ENCODE measurements around the gene ENDOD1.

The ENDOD1 gene

DNA sequence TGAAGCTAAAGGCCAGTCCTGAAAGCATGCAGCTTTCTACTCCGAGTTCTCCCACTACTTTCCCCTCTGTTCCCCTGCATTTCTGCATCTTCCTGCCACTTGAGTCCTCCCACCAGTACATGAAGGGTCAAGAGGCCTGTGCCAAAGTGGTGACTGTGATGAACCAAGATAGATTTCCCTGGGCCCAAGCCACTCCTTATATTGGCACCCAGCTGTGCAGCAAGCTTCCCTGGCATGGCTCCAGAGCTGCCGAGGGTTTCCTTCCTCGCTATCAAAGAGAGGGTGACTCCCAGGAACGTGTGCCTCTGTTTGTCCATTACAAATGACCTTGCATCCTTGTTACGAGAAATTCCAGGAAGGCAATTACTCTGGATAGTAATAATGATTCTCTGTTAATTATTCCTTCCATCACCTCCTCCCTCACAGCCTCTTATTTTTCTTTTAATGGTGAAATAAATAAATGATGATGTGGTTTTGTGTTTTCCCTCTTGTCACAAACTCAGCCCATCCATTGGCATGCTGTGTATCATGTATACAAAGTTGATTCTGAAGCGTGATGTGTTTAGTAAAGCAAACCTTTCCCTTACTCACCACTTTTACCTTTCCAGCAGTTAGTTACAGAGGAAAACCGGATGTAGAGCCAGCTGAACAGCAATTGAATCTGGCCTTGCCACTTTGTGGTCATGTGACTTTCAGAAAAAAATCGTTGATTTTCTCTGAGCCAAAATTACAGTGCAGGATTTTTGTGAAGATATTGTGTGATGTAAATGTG lies 14.7 kb upstream of the ENDOD1 start:
- FAIRE-seq (no peak), DNase-seq (ENCODE audit: insufficient read length, low spot score) (no peak)
- TF ChIP-seq PAX5 (IDR thresholded peaks at IDR 0.05; ENCODE audit: insufficient read depth, low read length, severe bottlenecking), result no peak
- TF ChIP-seq POU2F2 (IDR thresholded peaks at IDR 0.05; ENCODE audit: low read depth, low read length), result no peak
- TF ChIP-seq POLR2AphosphoS5 (IDR thresholded peaks at IDR 0.05; ENCODE audit: low read depth, low read length), result no peak
- no peak for TF ChIP-seq POLR2A (IDR thresholded peaks at IDR 0.05; ENCODE audit: low read depth, low read length)
- TF ChIP-seq TAF1 (IDR thresholded peaks at IDR 0.05; ENCODE audit: low read depth, low read length), result no peak
- no peak for TF ChIP-seq SPI1 (IDR thresholded peaks at IDR 0.05; ENCODE audit: low read depth, low read length)

DNA sequence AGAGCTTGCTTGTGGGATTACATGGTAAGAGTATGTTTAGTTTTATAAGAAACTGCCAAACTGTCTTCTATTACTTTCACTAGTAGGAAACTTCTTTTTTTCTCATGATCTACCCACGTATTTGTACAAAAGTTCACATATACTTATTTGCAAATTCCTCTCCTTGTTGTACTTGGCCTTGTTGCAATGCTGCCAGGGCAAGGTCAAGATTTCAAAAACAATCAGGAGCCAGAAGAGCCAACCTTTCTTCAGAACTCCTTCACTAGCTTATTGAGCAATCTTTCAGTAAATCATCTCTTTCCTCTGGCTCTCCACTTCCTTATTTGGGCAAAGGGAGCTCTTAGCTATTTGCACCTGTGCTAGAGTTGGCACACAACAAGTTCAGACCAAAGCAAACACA lies 13.2 kb upstream of the ENDOD1 start:
- FAIRE-seq (no peak), DNase-seq (ENCODE audit: insufficient read length, low spot score) (no peak)
- TF ChIP-seq SPI1 (IDR thresholded peaks at IDR 0.05; ENCODE audit: low read depth, low read length), result peak; percentile 74
- TF ChIP-seq PAX5 (IDR thresholded peaks at IDR 0.05; ENCODE audit: insufficient read depth, low read length, severe bottlenecking), result no peak

DNA sequence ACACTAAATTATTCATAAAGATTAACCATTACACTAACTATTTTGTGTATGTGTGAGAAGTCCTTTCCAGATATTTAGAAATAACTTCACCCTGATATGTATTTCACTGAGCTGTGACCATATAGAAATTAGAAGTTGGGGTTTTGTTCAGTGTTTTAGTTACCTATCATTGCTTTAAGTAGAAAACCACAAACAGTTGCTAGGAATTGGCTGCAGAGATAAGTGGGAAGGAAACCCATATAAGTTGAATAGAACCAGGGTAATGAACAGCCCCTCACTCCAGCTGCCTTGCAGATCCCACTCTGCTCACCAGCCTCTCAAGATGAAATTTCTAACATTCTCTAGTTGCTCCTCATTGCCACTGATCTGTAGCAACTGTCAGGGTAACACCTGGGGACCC lies 12.7 kb upstream of the ENDOD1 start:
- TF ChIP-seq POLR2A (IDR thresholded peaks at IDR 0.05; ENCODE audit: low read depth, low read length) (no peak), PAX5 (IDR thresholded peaks at IDR 0.05; ENCODE audit: insufficient read depth, low read length, severe bottlenecking) (no peak), POU2F2 (IDR thresholded peaks at IDR 0.05; ENCODE audit: low read depth, low read length) (no peak), SPI1 (IDR thresholded peaks at IDR 0.05; ENCODE audit: low read depth, low read length) (no peak), POLR2AphosphoS5 (IDR thresholded peaks at IDR 0.05; ENCODE audit: low read depth, low read length) (no peak), TAF1 (IDR thresholded peaks at IDR 0.05; ENCODE audit: low read depth, low read length) (no peak)
- FAIRE-seq, result no peak
- no peak for DNase-seq (ENCODE audit: insufficient read length, low spot score)

DNA sequence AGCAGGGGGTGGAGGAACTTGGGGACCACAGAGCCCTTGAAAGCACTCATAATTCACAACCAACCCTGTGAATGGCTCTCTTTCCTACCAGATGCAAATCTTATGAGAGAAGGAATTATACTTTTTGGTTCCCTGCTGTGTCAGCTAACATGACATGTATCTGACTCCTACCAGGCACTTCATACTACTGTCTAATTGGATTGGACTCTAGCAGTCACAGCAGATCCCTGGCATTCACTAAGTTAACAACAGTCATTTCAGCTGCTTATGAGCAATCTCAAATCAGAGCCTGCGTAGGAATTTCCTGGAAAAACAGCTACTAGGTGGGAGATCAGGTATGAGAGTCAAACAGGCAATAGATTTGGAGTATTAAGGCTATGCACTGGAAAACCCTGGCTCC lies 11.1 kb upstream of the ENDOD1 start:
- no peak for DNase-seq (ENCODE audit: insufficient read length, low spot score)
- TF ChIP-seq SPI1 (IDR thresholded peaks at IDR 0.05; ENCODE audit: low read depth, low read length) (no peak), TAF1 (IDR thresholded peaks at IDR 0.05; ENCODE audit: low read depth, low read length) (no peak), PAX5 (IDR thresholded peaks at IDR 0.05; ENCODE audit: insufficient read depth, low read length, severe bottlenecking) (no peak), POLR2AphosphoS5 (IDR thresholded peaks at IDR 0.05; ENCODE audit: low read depth, low read length) (no peak), POLR2A (IDR thresholded peaks at IDR 0.05; ENCODE audit: low read depth, low read length) (no peak), POU2F2 (IDR thresholded peaks at IDR 0.05; ENCODE audit: low read depth, low read length) (no peak)
- no peak for FAIRE-seq

DNA sequence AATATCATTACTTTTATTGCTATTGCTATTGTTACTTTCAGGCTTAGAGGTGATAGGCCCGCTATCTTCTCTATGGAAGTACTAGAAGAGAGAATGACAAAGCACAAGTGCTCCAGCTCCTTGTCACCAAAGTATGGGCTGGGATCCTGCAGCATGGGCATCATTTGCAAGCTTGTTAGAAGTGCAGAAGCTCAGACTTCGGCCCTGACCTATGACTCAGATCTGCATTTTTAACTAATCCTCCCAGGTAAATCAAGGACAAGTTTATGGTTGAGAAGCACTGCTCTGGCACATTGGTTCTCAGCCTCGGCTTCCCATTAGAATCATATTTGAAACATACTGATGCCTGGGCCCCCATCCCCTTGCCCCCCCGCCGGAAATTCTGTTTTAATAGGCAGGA lies 8.6 kb upstream of the ENDOD1 start:
- no peak for FAIRE-seq

DNA sequence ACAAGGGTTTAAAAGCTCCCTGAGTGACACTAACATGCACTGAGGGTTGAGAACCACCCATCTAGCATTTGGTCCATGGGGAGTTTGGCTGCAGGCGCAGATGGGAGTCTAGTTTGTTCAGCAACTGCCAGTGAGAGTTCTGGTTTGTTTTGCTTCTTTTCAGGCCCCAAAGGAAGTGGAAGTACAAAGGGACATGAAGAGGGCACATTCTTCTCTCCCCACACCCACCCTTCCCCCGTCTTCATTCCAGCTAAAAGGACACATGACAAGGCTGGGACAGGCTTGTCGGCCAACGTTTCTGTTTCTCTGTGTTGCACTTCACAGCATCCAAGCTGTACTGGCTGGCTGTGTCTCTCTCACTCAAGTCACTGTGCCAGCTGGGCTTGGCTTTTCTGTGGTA lies 8.2 kb upstream of the ENDOD1 start:
- FAIRE-seq (no peak), DNase-seq (ENCODE audit: insufficient read length, low spot score) (no peak)
- TF ChIP-seq POLR2AphosphoS5 (IDR thresholded peaks at IDR 0.05; ENCODE audit: low read depth, low read length) (no peak), PAX5 (IDR thresholded peaks at IDR 0.05; ENCODE audit: insufficient read depth, low read length, severe bottlenecking) (no peak), SPI1 (IDR thresholded peaks at IDR 0.05; ENCODE audit: low read depth, low read length) (no peak), POLR2A (IDR thresholded peaks at IDR 0.05; ENCODE audit: low read depth, low read length) (no peak)

More for the DNA sequence above, 8.6 kb upstream of the ENDOD1 start:
- no peak for DNase-seq (ENCODE audit: insufficient read length, low spot score)
- TF ChIP-seq POLR2AphosphoS5 (IDR thresholded peaks at IDR 0.05; ENCODE audit: low read depth, low read length) (no peak), TAF1 (IDR thresholded peaks at IDR 0.05; ENCODE audit: low read depth, low read length) (no peak), POLR2A (IDR thresholded peaks at IDR 0.05; ENCODE audit: low read depth, low read length) (no peak), SPI1 (IDR thresholded peaks at IDR 0.05; ENCODE audit: low read depth, low read length) (no peak), PAX5 (IDR thresholded peaks at IDR 0.05; ENCODE audit: insufficient read depth, low read length, severe bottlenecking) (no peak), POU2F2 (IDR thresholded peaks at IDR 0.05; ENCODE audit: low read depth, low read length) (no peak)

DNA sequence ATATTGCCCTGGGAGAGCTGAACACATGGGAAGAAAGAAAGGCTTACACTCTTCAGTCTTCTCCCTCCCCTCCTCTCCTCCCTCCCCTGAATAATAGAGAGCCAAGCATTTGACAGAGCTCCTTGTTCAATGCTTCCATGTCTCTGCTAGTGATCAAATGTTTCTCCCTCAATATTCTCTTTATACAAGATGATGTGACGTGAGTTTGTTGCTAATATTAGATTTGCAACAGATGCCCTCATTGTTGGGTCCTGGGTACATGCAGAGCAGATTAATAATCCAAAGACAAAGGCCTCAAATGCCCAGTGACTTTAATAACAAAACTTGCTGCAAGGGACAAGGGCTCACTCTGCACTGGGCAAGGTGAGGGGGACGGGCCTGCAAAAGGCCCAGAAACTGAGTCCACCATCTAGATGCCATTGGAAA lies 7.1 kb upstream of the ENDOD1 start:
- FAIRE-seq, result no peak
- TF ChIP-seq TAF1 (IDR thresholded peaks at IDR 0.05; ENCODE audit: low read depth, low read length), result no peak
- no peak for TF ChIP-seq SPI1 (IDR thresholded peaks at IDR 0.05; ENCODE audit: low read depth, low read length)
- no peak for TF ChIP-seq PAX5 (IDR thresholded peaks at IDR 0.05; ENCODE audit: insufficient read depth, low read length, severe bottlenecking)
- no peak for DNase-seq (ENCODE audit: insufficient read length, low spot score)

DNA sequence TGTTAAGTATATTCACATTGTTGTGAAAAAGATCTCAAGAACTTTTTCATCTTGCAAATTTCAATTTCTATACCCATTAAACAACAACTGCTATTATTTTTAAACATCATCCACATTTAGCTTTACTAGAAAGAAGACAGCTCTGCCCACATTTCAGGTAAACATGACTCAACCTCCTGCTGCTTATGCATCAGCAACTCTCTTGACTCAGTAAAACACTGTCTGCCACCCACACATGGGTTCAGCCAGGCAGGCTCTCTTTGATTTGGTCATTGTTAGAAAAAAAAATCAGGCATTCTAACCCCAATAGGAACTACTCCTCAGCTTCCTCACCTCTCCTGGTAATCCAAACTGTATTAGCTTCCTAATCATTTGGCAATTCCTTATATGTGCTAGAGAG lies 5.1 kb upstream of the ENDOD1 start:
- no peak for DNase-seq (ENCODE audit: insufficient read length, low spot score)
- TF ChIP-seq POLR2A (IDR thresholded peaks at IDR 0.05; ENCODE audit: low read depth, low read length) (no peak), POU2F2 (IDR thresholded peaks at IDR 0.05; ENCODE audit: low read depth, low read length) (peak; percentile 35; the same call in 1 of the 2 replicates), SPI1 (IDR thresholded peaks at IDR 0.05; ENCODE audit: low read depth, low read length) (no peak), POLR2AphosphoS5 (IDR thresholded peaks at IDR 0.05; ENCODE audit: low read depth, low read length) (no peak)
- peak; percentile 40 for FAIRE-seq

DNA sequence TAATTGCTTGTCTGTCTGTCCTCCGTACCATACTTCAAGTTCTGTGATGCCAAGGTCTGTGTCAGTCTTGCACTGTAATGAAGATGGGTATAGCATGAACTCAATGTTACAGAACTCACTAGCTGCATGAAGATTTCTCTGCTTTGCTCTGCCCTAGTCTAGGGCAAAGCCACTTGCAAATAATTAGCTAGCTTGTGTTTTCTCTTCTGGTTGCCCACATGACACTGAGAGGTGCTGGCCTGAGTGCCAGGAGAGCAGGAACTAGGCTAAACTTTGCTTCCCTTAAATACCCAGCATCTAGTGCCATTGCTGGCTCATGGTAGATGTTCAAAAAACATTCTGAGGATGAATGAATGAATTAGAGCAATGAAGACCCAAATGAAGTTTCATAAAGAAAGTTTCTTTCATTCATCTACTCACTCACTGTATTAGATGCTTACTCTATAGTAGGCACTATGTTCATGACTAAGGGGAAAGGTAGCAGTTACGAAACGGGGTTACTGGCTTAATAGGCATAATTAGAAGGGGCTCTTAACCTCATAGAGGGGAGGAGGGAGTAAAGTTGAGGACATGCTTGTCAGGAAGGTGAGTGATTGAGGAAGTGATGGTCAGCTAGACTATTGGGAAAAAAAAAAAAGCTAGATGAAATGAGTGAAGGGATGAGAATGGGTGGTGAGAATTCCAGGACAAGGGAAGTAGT lies 4.4 kb upstream of the ENDOD1 start:
- no peak for DNase-seq (ENCODE audit: insufficient read length, low spot score)

DNA sequence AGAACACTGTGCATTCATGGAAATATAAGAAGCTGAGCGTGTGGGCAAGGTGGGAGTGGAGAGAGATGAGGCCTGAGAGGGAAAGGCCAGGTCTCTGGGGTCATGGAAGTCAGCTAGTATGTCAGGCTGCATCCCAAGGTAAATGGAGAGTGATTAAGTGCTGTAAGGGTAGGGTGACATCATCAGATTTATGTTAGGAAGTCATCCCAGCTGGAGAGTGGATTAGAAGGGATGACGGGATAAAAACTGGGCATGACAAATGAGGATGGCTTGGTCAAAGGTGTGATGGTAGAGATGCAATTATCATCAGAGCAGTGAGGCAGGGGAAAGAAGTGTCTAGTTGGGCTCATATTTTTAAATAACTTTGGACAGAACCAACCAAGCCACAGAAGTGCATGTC lies 3.5 kb upstream of the ENDOD1 start:
- FAIRE-seq (no peak), DNase-seq (ENCODE audit: insufficient read length, low spot score) (no peak)
- TF ChIP-seq POLR2A (IDR thresholded peaks at IDR 0.05; ENCODE audit: low read depth, low read length), result no peak
- no peak for TF ChIP-seq TAF1 (IDR thresholded peaks at IDR 0.05; ENCODE audit: low read depth, low read length)
- TF ChIP-seq POLR2AphosphoS5 (IDR thresholded peaks at IDR 0.05; ENCODE audit: low read depth, low read length), result no peak
- TF ChIP-seq POU2F2 (IDR thresholded peaks at IDR 0.05; ENCODE audit: low read depth, low read length), result no peak
- no peak for TF ChIP-seq PAX5 (IDR thresholded peaks at IDR 0.05; ENCODE audit: insufficient read depth, low read length, severe bottlenecking)
- no peak for TF ChIP-seq SPI1 (IDR thresholded peaks at IDR 0.05; ENCODE audit: low read depth, low read length)

More for the DNA sequence above, 4.4 kb upstream of the ENDOD1 start:
- TF ChIP-seq POLR2AphosphoS5 (IDR thresholded peaks at IDR 0.05; ENCODE audit: low read depth, low read length) (no peak), PAX5 (IDR thresholded peaks at IDR 0.05; ENCODE audit: insufficient read depth, low read length, severe bottlenecking) (no peak), POLR2A (IDR thresholded peaks at IDR 0.05; ENCODE audit: low read depth, low read length) (no peak), POU2F2 (IDR thresholded peaks at IDR 0.05; ENCODE audit: low read depth, low read length) (no peak)
- peak; percentile 69 for FAIRE-seq

All from GM12891 (cell line).